Measurements from ENCODE around the gene BLOC1S4.

The BLOC1S4 gene

DNA sequence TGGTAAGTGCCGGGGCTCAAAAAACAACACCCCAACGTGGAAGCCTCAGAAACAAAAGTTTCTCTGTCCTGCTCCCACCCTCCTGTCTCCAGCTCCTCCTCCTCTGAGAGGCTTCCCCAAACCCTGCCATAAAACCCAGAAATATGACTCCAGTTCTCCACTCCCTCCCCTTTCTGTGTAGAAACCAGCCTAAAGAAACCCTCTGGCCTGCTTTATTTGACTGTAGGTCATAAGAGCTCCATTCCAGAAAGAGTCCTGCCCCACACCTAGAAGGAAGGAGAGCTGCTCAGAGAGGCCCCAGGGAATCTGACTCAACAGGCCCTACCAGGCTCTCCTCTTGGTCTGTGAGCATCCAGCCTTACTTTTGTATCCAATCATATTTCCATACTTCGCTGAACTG lies 23.2 kb upstream of the BLOC1S4 start:
- no peak for DNase-seq

GRCh38 chr4:6693231-6694176 lies 22.5 kb upstream of the BLOC1S4 start, which contains the start of gene S100P:
TSS of gene S100P (plus strand) at chr4:6693878. CDS start at chr4:6693933, 55 bp downstream.
- DNase-seq, result no peak

DNA sequence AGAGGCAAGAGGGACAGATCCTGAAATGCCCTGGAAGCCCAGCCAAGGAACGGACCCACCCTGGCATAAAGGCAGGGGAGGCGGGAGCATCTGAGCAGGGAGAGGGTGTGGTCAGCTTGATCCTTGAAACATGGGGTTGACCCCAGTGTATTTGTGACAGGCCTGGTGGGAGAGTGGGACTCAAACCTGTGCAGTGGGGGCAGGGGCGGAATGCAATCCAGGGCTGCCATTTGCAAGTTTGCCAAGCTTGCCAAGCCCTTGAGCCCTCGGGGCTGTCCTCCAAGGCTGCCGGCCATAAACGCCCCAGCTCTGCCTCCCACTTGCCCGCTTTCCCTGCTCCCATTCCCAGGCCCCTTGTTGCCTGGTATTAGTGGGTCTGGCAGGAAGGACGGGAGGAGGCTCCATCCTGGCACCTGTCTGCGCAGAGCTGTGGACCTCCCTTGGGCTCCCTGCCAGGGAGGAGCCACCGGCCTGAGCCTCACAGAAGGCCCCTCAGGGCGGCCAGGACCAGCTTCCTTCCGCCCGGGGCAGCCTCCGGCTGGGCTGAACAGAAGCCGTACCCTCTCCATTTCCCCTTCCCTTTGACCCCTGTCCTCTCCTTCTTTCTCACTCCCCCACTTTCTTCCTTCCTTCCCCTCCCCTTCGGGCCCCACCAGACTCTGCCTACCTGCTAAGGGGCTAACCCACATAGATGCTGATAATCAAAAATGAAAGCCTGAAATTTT lies 21.6 kb upstream of the BLOC1S4 start:
- DNase-seq, result no peak

DNA sequence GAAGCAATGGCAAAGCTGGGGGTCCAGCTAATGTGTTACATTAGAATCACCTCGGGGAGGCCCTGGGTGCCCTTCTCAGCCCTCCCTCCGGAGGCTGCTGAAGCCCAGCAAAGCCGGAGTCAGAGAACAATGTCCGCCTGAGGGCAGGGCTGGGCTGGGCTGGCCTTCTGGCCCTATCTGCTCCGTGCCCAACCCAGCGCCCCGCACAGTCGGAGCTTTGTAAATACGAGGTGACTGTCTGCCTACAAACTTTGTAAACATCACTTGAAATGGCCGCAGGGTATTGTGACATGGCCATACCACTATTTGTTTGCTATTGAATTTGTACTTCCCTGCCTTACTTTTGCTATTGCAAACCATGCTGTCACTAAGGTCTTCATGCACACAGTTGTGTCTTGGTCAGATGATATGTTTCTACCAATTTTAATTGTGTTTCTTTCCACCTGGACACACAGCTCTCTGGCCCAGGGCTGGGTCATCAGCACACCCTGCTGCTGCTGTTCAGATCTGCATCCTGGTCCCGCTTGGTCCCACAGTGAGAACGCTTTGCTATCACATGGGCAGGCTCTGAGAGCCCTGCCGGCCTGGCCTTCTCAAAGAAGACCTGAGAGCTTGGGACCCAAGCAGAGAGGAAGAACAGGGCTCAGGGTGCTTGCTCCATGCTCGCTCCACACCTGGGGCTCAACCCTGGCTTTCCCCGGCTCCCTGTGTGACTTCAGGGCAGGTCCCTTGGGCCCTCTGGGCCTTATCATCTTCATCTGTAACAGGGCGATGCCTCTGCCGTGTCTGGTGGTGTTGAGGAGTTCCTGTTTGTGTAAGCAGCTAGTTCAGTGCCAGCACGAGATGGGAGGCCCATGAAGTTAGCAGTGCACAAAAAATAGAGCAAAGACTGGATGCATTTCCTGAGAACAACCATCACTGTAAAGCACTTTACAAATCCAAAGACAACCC lies 20.0 kb upstream of the BLOC1S4 start:
- no peak for DNase-seq

GRCh38 chr4:6696611-6697010 lies 19.4 kb upstream of the BLOC1S4 start:
- no peak for DNase-seq

DNA sequence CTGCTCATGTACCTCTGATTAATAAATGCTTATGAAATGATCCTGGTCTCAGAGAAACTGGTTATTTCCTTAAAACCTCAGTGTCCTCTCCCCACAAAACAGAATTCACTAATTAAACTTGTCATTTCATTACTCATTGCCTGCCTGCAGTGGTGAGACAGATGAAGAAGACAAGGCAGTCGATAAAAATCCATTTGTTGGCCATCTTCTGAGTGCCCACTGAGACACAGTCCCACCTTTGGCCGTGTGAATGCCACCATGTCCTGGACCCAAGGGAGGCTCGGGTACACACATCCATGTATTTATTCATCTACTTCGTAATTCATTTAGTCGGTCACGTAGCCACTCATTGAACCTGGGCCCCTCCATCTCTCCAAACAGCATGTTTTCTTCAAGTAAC lies 18.8 kb upstream of the BLOC1S4 start:
- DNase-seq, result no peak

GRCh38 chr4:6699388-6699787 lies 16.6 kb upstream of the BLOC1S4 start:
- no peak for DNase-seq

DNA sequence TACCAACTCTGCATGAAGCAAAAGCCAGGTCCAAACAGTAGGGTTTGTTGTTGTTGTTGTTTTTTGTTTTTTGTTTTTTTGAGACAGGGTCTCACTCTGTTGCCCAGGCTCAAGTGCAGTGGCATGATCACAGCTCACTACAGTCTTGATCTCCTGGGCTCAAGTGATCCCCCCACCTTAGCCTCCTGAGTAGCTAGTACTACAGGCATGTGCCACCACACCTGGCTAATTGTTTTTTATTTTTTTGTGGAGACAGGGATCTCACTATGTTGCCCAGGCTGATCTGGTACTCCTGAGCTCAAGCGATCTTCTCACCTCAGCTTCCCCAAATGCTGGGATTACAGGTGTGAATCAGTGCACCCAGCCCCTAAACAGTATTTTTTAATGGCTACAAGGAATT lies 16.1 kb upstream of the BLOC1S4 start:
- DNase-seq, result no peak

DNA sequence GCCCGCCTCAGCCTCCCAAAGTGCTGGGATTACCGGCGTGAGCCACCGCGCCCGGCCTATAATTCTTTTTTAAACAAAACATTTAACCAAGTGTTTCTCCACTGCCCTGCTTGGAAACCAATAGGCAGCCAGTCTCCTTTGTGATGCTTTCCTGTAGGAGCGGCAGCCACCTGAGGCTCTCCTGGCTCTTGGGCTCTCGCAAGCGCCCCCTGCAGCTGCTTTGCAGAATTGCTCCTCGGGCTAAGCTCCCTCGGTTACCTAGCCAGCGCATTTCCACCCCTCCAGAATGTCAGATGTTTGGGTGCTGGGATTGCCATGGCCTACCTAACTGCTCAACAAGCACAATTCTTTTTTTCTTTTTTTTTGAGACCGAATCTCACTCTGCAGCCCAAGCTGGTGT lies 14.6 kb upstream of the BLOC1S4 start:
- DNase-seq, result no peak

DNA sequence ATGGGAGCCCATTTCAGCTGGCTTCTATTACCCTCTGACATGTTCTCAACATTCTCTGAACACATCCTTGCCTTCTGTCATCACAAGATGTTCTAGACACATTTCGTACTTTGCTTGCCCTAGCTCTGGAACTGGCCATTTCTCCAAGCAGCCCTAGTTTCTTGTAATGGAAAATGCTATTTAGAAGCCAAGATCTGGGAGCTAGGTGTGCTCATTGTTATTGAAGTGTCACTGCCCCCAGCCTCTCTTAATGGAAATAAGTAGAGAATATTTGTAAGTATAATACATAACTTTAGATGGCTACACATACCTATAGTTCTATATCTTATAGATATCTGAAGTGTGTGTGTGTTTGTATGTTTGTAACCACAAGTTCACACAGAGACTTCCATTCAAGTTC lies 13.2 kb upstream of the BLOC1S4 start:
- no peak for DNase-seq

DNA sequence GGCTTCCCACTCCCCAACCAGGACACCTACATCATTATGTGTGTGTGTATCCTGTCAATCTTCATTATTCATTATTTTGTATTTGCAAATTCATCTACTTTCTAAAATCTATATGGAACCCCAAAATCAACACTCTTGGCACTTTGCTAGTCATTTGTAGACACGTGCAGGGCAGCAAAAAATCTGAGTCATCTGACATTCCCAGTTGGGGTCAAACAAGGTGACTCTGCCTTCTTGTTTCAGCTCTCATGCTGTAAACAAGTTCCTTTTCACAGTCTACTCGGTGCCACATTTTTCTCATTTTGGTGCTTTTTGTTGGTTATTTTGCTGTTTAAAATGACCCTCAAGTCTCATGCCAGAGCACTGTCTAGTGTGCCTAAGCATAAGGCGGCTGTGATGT lies 12.2 kb upstream of the BLOC1S4 start:
- no peak for DNase-seq

GRCh38 chr4:6705646-6706045 lies 10.3 kb upstream of the BLOC1S4 start:
- no peak for DNase-seq

GRCh38 chr4:6706173-6706572 lies 9.8 kb upstream of the BLOC1S4 start:
- no peak for DNase-seq

DNA sequence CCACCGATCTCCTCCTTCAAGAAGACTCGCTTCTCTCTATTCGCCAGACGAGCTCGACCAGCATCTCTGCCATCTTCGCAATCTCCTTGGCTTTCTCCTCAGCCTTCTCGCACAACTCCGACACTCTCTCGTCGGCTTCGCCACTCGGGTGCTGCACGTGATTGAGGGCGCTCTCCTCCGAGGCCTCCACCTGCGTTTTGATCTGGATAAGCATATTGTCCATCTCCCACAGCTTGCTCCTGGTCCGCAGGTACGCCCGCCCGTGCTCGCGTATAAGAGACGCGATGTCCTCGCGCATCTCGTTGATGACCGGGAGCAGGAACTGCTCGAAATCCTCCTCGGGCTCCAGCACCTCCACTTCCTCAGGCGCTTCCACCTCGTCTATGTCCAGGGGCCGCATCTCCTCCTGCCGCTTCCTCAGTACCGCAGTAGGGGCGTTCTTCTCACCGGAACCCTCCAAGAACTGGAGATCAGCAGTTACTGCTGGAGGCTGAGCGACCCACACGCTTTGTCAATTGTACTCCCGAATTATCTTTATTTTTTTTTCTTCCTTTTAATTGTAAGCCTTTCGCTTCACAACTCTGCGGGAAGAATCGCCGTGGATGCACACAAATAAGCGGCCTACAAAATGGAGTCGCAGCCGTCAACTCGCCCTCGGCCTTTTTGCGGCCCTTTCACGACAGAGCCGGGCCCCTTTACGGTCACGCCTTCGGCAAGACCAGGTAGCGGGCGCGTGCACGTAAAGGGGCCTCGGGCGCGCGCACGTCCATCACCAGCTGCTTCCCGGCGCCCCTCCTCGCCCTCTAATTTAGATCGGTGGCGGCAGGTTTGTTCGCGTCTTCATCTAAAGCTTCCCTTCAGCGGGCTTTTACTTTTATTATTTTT lies 6.5 kb upstream of the BLOC1S4 start, which contains the start of gene MRFAP1L1:
Gene MRFAP1L1 (minus strand): TSS at position 636 of the 885 bp plus-strand sequence. CDS start 236 bp downstream, at position 400.
- peak; percentile 95 for DNase-seq

GRCh38 chr4:6710282-6710681 lies 5.7 kb upstream of the BLOC1S4 start:
- DNase-seq, result no peak

DNA sequence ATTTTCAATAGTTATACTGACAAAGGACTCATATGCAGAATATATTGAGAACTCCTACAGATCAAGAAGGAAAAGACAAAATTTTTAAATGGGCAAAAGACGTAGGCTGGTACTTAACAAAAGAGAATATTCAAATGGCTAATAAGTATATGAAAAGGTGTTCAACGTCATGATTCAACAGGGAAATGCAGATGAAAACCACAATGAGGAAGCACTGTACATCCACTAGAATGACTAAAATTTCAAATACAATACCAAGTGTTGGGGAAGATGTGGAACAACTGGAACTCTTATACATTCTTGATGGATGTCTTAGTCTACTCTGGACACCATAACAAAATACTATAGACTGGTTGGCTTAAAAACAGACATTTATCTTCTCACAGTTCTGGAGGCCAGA lies 5.0 kb upstream of the BLOC1S4 start:
- no peak for DNase-seq

- no peak for DNase-seq
These were observed 1.0 kb upstream of the BLOC1S4 start for GRCh38 chr4:6714954-6715353.

DNA sequence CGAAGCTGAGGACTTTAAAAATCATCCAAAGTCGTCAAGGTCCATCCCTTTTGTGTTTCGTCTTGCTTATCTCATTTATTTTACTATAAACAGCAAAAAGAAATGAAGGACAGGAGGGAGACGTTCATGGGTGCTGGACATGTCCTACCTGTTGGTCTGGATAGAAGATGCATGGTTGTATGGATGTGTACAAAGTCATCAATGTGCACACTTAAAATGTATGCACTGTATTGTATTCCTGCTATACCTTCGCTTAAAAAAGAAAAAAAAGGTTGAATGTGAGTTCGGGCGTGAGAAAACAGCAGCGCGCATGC lies 313 bp upstream of the BLOC1S4 start:
- DNase-seq, result no peak

DNA sequence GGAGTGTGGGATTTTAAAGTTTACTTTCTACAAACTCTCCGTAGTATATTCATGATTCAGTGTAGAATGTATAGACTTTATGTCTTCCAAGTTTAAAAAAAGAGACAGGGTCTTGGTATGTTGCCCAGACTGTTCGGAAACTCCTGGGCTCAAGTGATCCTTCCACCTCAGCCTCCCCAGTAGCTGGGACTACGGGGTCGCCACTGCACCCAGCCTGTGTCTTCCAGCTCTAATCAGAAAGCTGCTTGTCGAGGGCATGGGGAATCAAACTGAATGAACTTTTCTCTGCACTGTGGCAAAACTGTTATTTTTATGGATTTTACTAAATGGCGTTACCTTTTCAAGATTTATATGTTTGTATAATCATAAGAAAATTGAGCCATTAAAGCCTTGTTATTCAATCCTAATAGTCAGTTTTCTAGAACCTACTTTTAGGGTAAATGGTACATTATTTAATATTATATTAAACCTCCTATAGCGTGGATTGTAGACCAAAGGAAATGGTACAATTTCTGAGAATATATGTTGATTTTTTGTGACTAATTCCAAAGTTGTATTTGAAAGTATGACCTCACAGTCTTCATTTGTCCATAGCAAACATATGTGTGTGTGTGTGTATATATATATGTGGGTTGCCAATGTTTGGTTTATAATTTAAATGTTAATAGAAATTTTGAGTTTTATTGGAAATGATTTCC lies 1.1 kb downstream of the BLOC1S4 start:
- DNase-seq, result no peak

- no peak for DNase-seq
These were observed 3.1 kb downstream of the BLOC1S4 start for GRCh38 chr4:6718932-6719610.

Data from NCI-H187 treated with DMSO at 0.1 percent for 48 hours (cell line).